Stimulated activated CD8-positive, alpha-beta memory T cell treated with anti-CD3 and anti-CD28 coated beads, Interleukin-7, amount 100 ng/mL, for 4 hours (primary cell): ENCODE data around the gene MBD1.
"Not testable (repeated sequence)": the region's sequence is repeated elsewhere in the genome, so short reads cannot be mapped to it uniquely, and the experiment has no call there.

Source experiments
- DNase-seq, 2 donors: peaks; one replicate each; pipeline ENCODE4 v3.0.0-alpha.2; 2020; ENCODE audit warnings: low read depth in 2 of 2

MBD1 gene

DNA sequence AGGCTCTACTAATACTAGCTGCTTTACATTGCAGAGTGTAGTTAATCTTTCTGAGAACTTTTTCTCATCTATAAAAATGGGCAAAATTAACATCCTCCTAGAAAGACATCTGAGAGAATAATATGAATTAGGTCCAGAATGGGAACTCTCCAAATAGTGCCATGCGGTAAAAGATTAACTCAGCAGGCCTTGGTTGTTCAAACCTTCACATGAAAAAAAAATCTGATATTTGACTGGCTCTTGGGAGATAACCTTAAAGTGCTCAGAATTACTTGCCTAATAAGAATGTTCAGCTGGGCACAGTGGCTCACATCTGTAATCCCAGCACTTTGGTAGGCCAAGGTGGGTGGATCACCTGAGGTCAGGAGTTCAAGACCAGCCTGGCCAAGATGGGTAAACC is 11.7 kb upstream of the MBD1 start:
- DNase-seq: no peak

DNA sequence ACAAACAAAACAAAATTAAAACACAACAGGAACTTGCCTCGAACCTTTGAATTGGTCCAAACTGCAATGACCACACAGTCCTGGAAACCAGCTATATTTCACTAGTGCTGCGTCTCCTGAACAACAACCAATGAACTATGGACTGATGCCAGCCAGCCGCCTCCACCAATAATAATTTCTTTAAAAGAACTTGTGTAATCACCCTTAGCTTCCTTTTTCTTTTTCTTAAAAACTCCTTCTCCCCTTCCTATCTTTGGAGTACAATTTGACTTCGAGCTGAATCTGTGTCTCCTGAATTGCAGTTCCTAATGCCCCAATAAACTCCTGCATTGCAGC is 7.8 kb upstream of the MBD1 start:
- no peak for DNase-seq

DNA sequence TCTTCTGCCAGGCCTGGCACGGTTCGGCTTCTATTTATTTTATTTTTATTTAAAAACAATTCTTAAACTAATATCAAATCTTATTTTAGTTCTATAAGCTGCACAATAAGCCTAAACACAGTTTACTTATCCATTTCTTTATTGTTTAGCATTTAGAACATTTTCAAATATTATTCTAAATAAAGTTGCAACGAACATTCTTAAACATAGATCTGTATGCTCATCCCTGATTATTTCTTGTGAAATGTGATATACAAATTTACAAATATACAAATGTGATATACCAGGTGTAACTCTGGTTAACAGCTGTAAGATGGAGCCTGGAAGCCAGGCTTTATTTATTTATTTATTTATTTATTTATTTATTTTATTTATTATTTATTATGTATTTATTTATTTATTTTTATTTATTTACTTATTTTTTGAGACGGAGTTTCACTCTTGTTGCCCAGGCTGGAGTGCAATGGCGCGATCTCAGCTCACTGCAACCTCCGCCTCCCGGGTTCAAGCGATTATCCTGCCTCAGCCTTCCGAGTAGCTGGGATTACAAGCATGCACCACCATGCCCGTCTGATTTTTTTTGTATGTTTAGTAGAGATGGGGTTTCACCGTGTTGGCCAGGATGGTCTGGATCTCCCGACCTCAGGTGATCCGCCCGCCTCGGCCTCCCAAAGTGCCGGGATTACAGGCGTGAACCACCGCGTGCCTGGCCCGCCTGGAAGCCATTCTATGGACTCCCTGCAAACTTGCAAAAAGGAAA is 7.2 kb upstream of the MBD1 start:
- not testable (repeated sequence) for DNase-seq

DNA sequence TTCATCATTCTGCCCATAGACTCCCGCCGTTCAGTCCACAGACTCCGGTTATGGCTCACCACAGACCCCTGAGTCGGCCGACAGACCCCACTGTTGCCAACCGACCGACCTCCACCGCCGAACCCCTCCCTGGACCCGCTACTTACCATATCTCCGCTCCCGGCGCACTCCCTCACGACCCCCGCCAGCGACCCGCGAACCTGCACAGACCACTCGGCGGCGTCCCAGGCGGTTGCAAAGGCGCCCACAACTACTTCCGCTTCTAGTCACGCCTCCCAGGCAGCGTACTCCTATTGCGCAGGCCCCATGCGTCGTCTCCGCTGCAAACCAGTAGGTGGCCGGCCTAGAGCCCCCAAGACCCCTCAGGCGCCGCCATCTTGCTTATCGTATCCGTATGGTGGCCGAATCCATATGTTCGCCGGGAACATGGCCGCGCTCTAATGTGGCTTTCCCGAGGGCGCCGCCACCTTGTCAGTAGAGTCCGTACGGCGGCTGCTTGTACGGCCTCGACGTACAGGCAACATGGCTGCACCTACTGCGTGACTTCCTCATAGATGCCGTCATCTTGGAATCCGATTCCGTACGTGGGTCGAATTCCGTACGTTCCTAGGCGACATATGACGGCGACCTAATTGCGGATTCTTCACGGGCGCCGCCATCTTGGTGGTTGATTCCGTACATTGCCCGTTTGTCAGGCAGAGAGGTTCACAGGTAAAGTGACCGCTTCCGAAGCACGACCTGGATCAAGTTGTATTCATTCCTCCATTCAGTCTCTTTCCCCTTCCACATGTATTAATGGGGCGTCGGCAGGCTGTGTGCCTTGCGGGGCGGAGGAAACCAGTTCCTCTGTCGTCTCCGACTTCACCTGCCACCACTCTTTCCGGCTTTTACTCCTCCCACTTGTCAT is 6.4 kb upstream of the MBD1 start, which contains the start of gene CXXC1:
Gene CXXC1, minus strand, starts transcription at position 252 of the 907 bp plus-strand sequence. Its CDS starts 103 bp downstream, at position 149.
- DNase-seq: peak; percentile 98

DNA sequence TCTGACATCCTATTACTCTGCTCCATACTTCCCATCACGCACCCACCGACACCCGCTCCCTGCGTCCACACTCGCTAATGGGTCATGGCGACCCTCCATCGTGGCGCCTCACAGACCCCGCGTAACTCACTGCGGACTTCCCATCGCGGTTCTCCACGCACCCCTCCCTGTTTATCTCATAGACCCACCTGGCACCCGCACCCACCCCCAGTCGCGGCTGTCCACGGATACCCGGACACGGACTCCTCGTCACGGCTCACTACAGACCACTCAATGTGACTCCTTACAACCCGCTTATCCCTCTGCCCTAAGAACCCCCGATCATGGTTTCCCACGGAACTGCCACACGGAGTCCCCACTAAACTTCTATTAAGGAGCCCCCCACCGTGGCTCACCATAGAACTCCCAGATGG is 5.7 kb upstream of the MBD1 start:
- no peak for DNase-seq

DNA sequence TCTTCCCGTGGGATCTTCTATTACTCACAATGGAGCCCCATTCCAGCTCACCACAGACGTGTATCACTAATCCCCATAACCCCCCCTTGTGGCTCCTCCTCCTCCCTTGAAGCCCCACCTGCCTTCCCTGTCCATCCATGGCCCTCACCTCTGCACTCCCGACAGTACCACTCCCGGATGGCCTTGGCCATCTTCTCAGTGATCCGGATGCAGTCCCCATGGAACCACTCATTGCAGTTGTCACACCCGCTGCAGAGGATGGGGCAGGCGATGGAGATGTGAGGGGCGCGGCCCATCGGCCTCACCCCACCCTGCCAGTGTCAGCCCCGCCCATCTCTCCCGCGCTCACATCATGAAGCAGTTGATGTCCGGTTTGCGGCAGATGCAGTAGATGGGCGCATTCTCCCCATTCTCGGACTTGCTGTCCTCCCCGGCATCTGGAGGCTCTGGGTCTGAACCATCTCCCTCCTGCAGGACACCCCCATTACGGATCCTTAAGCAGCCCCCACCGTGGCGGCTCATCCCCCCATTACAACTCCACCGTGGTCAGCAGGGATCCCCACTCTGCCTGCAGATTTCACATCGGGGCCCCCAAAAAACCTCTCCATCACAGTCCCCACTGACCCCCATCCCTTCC is 5.2 kb upstream of the MBD1 start:
- no peak for DNase-seq

DNA sequence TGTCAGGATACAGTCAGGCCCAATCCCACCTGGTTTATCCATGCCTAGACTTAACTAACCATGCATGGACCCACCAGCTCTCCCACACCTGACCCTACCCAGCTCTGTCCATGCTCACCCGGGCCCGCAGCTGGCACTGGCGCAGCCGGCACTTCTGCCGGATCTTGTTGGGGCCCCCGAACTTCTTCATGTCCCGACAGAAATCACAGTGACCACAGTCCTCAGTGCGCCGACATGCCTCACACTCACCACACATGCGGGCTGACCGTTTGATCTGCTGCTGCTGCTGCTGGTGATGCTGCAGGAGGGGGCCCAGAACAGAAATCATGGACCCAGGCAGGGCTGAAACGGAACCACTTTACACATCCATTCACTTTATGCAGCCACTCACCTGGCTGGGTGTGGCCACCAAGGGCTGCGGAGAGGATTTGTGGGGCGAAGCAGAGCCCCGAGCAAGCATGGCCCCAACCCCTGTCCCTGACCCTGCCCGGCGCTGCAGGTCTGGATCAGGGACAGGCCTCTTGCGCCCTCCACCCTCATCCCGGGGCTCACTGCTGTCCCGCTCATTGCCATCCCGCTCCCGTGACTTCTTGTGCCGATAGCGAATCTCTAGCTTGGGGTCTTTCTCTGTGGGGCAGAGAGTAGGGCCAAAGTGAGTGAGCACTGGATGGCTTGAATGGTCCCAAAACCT is 4.5 kb upstream of the MBD1 start:
- no peak for DNase-seq

DNA sequence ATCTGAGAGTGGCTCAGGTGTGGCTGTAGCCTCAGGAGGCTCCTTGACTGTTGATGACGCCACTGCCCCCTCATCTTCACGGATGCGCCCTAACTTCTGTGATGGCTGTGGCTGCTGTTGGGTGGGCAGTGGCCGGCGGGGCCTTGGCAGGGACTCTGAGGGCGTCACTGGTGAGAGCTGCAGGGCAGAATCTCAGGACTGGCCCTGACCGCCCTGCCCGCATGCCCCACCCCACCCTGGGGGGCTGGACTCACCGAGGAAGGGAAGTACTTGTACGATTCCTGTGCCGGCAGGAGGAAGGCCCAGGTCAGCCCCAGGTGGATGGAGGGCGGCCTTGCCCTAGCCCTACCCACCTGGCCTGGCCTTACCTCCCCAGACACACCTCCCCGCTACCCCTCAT is 3.7 kb upstream of the MBD1 start:
- no peak for DNase-seq

DNA sequence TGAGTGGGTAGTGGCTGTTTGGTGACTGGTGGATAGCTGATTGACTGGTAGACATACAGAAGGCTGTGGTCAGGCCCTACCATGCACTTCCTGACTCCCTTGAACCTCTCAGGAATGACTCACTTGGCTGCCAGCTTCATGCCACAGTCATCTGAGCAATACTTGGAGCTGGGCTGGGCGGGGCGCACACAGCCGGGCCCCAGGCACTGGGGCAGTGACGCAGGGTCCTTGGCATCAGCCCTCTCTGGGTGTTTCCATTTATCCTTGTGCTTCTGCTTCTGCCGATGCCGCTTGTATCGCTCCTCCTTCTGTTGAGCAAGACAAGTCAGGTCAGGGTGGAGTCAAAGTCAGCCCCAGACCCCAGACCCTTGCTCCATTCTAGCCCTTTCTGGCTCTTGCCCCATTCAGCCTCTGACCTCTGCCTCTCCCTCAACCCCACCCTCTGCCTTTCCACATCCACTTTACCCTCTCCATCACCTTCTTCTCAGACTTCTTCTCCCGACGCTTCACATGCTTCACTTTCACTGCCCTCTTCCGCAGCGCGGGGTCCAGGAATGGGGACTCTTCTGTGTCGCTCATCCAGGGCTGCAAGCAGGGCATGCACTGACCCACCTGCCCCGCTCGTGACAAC is 3.0 kb upstream of the MBD1 start:
- DNase-seq: no peak

DNA sequence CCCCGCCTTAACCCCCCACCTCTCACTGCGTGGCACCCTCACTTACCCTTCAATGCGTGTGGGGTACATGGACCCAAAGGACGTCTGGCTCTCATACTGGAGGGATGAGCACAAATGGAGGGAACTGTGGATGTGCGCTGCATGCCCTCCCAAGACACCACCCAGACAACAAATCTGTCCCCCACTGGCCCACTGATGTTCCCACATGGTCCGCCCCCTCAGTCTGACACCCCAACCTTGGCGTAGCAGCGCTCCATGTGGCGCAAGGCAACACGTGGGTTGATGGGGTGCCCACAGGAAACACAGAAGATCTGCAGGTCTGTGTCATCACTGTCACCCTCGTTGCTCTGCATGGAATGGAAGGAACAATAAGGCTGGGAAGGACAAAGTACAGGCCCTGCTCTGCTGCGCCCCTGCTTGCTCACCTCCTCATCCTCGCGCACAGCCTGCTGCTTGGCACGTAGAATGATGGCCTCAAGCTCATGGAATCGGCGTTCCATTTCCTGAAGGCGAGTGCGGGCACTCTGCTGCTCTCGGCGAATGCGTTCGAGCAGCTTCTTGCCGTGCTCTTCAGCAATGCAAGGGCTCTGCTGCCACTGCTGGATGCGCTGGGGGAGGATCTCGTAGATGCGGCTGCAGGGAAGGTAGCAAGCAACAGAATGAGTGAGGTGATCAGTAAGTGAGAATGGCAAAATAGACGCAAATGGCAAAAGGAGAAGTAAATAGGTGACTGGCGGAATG is 2.3 kb upstream of the MBD1 start:
- no peak for DNase-seq

DNA sequence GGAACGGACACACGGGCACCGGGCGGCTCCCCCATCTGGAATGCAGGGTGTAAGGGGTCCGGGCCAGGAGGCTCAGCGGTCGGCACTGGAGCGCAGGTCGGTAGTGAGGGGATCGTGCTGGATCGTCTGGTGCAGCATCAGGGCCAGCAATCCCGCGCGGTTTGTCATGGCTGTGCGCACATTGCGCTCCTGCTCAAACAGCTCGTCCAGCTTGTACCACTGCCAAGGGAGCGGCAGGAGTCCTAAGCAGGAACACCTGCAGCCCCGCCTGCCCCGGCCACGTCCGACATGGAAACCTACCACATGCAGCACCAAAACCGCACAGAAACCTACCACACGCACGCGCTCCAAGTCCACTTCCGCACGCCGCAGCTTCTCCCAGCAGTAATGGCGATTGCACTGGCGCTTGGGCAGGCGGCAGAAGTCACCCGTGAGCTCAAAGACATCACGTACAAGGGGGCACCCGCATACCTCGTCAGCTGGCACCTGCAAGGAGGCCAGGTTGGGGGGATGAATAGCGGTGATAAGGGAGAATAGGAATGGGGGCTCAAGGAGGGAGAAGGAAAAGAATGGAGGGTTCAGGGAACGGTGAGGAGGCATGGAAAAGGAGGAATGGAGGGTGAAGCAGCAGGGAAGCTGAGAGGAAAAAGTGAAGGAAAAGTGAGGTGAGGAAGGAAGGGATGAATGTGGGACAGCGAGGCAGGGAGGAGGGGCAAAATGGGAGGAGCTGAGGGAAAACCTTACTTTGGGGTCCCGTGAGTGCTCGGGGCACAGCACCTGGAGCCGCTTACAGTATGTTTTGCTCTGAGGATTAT is 1.4 kb upstream of the MBD1 start:
- DNase-seq: no peak

DNA sequence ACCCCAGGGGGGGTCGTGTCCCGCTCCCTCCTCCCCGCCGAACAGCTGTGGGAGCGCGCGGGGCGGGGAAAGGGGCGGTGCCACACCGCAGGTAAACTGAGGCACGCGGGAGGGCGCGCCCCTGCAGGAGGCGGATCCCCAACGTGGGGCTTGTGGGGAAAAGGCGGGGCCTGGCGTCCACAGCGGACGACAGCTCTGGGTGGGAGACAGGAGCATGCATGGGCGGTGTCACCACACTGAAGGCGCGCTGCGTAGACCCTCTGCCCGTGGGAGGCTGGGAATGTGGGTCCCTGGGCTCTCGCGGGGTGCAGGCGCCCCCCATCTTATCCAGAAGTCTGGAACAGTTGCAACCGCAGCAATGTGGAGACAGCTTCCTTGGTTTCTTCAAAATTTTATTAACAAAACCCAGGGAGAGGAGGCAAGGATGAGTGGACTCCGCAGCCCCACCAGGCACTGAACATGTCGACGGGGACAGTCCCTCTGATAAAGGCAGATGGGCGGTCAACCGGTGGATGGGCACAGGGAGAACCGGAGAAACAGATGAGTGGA is 723 bp upstream of the MBD1 start:
- DNase-seq: no peak

DNA sequence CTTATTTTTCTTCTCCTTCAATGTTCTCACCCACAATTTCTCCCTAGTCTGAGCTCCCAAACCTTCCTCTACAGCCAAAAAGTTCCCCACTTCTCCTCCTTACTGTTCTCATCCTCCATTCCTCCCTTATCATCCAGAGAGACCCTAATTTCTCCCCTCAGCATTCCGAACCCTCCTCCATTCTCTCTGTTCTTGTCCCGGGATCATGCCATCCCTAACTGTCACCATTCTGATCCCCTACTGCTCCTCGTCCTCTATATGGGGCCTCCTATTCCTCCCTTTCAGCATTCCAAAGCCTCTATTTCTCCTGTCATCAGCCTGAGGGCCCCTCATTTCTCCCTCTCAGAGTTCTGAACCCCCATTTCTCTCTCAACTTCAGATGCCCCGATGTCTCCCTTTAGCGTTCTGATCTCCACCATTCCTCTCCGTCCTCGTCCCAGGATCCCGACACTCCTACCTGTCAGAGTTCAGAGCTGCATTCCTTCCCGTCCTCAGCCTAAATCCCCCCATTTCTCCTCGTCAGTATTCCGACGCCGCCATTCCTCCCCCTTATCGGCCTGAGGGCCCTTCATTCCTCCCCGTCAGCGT is 522 bp downstream of the MBD1 start:
- no peak for DNase-seq

DNA sequence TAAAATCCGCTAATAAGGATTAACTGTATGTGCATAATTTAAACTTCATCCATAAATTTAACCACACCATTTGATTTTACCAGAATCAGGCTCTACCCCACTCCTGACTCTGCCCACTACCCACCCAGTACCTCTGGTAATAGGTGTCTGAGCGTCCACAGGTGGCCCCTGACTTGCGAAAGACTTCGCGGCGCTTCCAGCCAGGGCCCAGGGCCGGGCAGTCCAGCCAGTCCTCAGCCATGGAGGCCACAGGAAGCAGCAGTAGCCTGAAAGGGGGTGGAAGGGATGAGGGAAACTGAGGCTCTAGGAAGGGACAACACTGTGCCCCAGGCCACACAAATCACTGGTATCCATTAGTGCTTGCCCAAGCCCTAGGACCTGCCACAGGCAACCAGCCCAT is 1.6 kb downstream of the MBD1 start:
- no peak for DNase-seq

DNA sequence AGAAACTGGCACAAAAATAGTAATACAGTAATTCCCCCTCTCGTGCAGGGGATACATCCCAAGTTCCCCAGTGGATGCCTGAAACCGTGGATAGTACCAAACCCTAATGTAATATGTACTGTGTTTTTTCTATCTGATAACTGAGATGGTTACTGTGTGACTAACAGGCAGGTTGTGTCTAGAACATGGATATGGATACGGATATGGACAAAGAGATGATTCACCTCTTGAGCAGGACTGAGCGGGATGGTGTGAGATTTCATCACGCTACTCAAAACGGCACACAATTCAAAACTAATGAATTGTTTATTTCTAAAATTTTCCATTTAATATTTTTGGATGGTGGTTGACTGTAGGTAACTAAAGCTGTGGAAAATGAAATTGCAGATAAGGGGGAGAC is 3.4 kb downstream of the MBD1 start:
- DNase-seq: no peak

DNA sequence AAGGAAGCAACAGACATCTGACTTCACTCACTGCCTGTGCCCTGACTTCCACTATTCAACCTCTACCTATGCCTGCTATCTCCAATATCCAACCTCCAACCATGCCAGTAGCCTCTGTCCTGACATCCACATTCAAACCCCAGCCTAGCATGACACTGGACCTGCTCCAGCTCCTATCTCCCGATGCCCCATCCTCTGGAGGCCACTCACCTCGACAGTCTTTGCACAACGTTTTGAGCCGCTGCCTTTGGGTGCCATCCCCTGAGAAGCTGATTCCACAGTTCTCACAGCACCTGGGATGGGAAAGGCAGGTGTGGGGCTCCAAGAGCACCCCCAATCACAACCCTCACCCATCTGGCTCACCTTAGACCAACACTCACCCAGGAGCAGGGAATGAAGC is 4.9 kb downstream of the MBD1 start:
- no peak for DNase-seq

DNA sequence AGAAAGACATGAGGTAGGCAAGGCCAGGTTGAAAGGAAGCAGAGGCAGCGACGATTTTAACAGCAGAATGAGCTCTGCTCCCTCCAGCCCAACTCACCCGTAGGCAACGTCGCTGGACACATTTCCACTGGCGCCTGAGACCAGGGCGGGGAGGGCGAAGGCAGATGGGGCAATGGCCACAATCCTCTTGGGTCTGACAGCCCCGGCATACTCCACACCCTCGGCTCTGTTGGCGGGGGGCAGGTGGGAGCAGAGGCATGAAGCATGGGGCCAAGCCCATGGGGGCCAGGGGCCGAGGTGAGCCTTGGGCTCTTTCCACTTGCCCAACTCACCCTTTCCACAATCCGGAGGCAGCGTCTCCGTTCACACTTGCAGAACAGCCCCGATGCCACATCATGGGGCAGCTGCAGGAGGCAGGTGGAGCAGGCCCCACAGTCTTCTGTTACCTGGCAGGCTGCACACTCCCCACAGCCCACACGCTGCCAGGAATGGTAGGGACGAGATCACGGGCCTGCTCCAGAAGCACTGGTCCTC is 5.8 kb downstream of the MBD1 start:
- DNase-seq: no peak

DNA sequence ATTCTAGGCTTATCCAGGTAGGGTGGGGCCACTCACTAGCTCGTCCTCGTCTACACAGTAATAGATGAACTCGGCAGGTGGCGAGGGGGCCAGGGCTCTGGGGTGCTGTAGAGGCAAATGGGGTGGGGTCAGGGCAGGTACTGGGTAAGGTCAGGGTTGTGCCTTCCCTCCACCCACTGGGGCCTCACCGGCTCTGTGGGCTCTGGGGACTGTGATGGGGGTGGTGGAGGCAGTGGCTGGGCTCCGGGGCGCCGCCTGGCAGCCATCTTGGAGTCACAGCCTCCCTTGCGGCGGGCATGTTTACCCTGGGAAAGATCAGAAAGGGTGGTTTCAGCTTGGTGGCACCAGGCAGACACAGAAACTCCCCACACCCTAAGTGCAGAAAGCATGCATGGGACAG is 6.4 kb downstream of the MBD1 start:
- DNase-seq: no peak

DNA sequence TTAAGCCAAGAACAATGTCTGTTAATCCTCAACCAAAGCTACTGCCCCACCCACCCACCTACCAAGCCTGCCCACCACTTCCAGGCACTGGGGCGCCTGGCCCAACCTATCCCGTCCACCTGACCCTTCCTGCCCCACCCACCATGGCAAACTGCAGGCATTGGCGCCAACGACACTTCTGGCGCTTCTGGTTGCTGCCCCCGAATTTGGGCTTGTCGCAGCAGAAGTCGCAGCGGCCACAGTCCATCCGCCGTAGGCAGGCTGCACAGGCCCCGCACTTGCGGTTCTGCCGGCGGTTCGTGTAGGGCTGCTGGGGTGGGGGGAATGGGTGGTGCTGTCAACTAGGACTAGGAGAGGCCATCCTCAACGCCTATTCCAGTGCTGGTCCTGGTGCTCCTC is 7.3 kb downstream of the MBD1 start:
- no peak for DNase-seq
